ENCODE measurements around the gene ZNF581.

Gene ZNF581

GRCh38 chr19:55611983-55612645 is 31.3 kb upstream of the ZNF581 start:
- no peak for DNase-seq

- DNase-seq, result no peak
Observed at GRCh38 chr19:55613396-55613795, 30.1 kb upstream of the ZNF581 start.

DNA sequence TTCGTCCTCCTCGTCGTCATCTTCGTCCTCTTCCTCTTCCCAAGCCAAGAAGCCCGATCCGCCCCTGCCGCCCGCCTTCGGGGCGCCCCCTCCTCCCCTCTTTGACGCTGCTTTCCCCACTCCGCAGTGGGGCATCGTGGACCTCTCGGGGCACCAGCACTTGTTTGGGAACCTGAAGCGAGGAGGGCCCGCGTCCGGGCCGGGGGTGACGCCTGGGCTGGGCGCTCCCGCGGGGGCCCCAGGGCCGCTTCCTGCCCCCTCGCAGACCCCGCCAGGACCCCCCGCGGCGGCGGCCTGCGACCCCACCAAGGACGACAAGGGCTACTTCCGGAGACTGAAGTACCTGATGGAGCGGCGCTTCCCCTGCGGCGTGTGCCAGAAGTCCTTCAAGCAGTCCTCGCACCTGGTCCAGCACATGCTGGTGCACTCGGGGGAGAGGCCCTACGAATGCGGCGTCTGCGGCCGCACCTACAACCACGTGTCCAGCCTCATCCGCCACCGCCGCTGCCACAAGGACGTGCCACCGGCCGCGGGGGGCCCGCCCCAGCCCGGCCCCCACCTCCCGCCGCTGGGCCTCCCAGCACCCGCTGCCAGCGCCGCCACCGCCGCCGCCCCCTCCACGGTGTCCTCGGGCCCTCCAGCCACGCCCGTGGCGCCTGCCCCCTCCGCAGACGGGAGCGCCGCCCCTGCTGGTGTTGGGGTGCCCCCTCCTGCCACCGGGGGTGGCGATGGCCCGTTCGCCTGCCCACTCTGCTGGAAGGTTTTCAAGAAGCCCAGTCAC is 29.3 kb upstream of the ZNF581 start:
- DNase-seq, result no peak

DNA sequence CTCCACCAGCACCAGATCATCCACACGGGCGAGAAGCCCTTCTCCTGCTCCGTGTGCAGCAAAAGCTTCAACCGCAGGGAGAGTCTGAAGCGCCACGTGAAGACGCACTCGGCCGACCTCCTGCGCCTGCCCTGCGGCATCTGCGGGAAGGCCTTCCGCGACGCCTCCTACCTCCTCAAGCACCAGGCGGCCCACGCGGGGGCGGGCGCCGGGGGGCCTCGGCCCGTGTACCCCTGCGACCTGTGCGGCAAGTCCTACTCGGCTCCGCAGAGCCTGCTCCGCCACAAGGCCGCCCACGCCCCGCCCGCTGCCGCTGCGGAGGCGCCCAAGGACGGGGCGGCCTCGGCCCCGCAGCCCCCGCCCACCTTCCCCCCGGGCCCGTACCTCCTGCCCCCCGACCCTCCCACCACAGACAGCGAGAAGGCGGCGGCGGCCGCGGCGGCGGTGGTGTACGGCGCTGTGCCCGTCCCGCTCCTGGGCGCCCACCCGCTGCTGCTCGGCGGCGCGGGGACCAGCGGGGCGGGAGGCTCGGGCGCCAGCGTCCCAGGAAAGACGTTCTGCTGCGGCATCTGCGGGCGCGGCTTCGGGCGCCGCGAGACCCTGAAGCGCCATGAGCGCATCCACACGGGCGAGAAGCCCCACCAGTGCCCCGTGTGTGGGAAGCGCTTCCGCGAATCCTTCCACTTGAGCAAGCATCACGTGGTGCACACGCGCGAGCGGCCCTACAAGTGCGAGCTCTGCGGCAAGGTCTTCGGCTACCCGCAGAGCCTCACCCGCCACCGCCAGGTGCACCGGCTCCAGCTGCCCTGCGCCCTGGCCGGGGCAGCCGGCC is 28.5 kb upstream of the ZNF581 start:
- no peak for DNase-seq

GRCh38 chr19:55615543-55616394 is 27.7 kb upstream of the ZNF581 start:
- DNase-seq, result no peak

DNA sequence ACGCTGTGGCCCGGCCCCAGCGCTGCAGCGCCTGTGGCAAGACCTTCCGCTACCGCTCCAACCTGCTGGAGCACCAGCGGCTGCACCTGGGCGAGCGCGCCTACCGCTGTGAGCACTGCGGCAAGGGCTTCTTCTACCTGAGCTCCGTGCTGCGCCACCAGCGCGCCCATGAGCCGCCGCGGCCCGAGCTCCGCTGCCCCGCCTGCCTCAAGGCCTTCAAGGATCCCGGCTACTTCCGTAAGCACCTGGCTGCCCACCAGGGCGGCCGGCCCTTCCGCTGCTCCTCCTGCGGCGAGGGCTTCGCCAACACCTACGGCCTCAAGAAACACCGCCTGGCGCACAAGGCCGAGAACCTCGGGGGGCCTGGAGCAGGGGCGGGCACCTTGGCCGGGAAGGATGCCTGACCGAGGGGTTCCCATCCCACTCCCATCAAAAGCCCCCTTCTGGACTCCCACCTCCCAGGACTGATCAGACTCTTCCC is 27.0 kb upstream of the ZNF581 start:
- DNase-seq, result no peak

GRCh38 chr19:55617426-55617825 is 26.0 kb upstream of the ZNF581 start:
- DNase-seq, result no peak

- DNase-seq, result no peak
Observed at GRCh38 chr19:55618426-55618825, 25.0 kb upstream of the ZNF581 start.

- DNase-seq, result no peak
Observed at GRCh38 chr19:55619286-55619685, 24.2 kb upstream of the ZNF581 start.

GRCh38 chr19:55620410-55621204 is 22.8 kb upstream of the ZNF581 start:
- peak; percentile 87 to 89 for DNase-seq

- DNase-seq, result no peak
Observed at GRCh38 chr19:55621205-55621672, 22.2 kb upstream of the ZNF581 start.

DNA sequence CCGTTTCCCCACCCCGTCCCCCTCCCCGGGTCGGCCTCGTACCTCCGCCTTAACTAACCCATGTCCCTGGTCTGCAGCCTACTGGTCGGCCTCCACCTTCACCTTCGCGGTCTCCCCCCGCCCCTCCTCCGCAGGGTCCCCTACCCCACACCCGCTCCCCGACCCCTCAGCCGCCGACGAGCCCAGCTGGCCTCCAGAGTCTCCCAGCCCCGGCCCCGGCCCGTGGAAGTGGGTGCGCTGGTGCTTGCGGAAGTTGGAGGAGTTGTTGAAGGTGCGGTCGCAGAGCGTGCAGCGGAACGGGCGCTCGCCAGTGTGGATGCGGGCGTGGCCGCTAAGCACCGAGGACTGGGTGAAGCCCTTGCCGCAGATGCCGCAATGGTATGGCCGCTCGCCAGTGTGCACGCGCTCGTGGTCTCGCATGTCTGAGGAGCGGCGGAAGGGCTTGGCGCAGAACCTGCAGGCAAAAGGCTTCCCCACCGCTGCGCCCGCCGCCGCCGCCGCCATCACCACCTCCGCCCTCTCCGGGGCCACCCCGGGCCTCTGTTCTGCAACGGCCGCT is 21.7 kb upstream of the ZNF581 start:
- no peak for DNase-seq

DNA sequence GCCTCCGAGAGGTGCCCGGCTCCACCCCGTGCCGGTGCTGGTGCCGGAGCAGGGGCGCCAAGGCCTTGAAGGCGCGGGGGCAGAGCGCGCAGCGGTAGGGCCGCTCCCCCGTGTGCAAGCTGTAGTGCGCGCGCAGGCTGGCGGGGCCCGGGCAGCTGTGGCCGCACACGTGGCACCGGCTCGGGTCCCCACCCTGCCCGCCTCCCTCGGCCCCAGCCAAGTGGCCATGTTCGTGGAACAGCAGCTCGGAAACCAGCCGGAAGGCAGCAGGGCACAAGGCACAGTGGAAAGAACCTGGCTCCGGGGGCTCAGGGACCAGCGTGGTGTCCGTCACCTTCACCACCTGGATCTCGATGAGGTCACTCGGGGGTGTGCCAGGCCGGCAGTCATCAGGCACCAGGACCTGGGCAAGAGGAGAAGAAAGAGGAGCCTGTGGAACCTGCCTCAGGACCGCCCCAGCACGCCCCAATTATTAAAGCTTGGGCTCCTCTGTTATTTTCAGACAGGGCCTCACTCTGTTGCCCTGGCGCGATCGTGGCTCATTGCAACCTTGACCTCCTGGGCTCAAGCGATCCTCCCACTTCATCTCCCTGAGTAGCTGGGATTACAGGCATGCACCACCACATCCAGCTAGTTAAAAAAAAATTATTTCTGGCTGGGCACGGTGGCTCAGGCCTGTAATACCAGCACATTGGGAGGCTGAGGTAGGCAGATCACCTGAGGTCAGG is 21.0 kb upstream of the ZNF581 start:
- no peak for DNase-seq

GRCh38 chr19:55623130-55623529 is 20.3 kb upstream of the ZNF581 start:
- DNase-seq, result no peak

DNA sequence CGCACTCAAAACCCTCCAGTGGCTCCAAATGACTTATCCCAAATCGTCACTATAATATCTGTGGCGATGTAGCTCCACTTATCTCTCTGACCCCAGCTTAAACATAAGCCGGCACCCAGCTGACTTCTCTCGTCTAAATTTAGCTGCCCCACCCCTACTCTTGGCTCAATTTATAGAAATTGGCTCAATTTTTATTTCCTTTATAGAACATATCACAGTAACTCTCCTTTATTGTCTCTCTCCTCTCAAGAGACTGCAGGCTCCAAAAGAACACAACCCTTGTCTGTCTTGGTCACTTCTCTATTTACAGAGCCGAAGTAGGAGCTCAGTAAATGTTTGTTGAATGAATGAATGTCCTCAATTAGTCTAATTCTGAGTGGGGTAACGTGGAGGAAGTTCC is 19.9 kb upstream of the ZNF581 start:
- DNase-seq, result no peak

DNA sequence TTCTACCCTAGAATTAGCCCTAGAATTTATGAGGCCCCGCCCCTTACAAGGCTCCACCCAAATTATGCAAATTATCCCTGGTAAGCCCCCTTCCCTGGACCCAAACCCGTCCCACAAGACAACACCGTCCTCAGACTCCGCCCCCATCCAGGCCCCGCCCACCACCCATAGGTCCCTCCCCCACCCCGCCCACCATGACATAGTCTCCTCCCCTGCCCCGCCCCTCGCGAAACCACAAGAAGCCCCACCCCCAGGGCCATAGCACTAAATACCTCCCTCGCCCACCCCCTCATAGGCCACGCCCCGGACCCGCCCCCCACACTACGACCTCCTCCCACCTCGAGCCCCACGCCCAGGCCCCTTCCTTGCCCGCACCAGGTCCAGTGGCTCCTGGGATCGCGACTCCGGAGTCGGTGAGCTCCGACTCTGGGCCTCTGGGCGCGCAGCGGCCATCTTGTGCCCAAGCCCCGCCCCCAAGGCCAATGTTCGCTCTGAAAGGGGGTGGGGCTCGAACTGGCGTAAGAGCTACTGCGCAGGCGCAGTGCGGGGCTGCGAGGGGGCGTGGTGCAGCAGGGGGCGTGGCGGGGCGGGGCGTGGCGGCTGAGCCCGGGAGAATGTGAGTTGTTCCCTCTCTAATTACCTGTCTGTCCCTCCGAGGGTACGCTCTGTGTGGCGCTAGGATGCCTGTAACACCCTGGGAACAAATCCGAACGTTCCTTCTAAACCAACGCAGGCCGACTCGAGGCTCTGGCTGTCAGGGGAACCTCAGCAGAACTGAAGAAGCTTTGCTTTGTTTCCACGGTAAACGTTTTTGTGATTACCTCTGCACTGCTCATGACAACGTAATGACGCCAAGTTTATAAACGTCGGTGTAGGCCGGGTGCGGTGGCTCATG is 19.1 kb upstream of the ZNF581 start, which contains the start of gene ZNF784:
ZNF784 (minus strand) TSS at position 458 of the 895 bp plus-strand sequence; CDS start at position 453, 5 bp downstream.
- peak; percentile 80 to 82 for DNase-seq

DNA sequence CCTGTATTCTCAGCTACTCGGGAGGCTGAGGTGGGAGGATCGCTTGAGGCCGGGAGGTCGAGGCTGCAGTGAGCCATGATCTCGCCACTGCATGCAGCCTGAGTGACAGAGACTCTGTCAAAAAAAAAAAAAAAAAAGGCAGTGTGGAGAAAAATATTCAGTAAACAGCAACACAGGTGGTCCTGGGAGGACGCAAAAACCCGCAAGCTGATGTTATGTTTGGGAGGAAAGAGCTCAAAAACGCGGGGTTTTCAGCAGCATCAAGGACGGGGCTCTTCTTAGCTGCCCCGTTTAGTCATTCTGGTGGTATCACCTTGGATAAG is 18.5 kb upstream of the ZNF581 start:
- DNase-seq, result no peak

DNA sequence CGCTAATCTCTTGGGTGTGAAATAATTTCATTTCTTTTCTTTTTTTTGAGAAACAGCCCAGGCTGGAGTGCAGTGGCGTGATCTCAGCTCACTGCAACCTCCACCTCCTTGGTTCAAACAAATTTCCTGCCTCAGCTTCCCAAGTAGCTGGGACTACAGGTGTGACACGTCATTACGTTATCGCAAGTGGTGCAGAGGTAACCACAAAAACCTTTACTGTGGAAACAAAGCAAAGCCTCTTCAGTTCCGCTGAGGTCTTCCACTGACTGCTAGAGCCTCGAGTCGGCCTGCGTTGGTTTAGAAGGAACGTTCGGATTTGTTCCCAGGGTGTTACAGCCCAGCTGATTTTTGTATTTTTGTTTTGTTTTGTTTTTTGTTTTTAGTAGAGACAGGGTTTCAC is 17.1 kb upstream of the ZNF581 start:
- no peak for DNase-seq

GRCh38 chr19:55632463-55632834 is 11.0 kb upstream of the ZNF581 start:
- peak; percentile 79 to 87 for DNase-seq
